Neural cell (in vitro differentiated cells): ENCODE measurements around the gene MYL12B.

Source experiments
- SMC3 ChIP-seq: fragments of 450-650 bp; conservative IDR thresholded peaks from 2 replicates; pipeline ENCODE4 v1.6.1; 2014; ENCODE audit warnings: antibody characterized with exemption, mild to moderate bottlenecking, moderate library complexity; ENCODE audit not compliant: poor library complexity
- TAF1 ChIP-seq: IDR thresholded peaks from 2 replicates; pipeline ENCODE4 v1.6.1; 2012; ENCODE audit warnings: low read depth
- TF ChIP-seq, protein P1 (sequence below): fragments of 450-650 bp; IDR thresholded peaks from 2 replicates; pipeline ENCODE4 v1.5.1; 2014; ENCODE audit warnings: antibody characterized with exemption, mild to moderate bottlenecking, moderate library complexity; ENCODE audit not compliant: poor library complexity, severe bottlenecking

DNA sequence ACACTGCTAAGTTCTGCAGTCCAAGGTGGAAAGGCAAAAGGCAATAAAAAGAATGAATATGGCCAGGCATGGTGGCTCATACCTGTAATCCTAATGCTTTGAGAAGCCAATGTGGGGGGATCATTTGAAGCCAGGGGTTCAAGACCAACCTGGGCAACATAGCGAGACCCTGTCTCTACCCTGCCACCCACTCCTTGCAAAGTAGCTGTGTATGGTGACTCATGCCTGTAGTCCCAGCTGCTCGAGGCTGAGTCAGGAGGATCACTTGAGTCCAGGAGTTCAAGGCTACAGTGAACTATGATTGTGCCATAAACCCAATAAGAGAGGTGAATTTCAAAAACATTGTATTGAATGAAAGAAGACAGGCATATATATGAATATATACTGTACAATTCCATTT is 2.4 kb downstream of the MYL12B start:
- TF ChIP-seq TAF1 (no peak), SMC3 (no peak)
- TF ChIP-seq, protein P1, sequence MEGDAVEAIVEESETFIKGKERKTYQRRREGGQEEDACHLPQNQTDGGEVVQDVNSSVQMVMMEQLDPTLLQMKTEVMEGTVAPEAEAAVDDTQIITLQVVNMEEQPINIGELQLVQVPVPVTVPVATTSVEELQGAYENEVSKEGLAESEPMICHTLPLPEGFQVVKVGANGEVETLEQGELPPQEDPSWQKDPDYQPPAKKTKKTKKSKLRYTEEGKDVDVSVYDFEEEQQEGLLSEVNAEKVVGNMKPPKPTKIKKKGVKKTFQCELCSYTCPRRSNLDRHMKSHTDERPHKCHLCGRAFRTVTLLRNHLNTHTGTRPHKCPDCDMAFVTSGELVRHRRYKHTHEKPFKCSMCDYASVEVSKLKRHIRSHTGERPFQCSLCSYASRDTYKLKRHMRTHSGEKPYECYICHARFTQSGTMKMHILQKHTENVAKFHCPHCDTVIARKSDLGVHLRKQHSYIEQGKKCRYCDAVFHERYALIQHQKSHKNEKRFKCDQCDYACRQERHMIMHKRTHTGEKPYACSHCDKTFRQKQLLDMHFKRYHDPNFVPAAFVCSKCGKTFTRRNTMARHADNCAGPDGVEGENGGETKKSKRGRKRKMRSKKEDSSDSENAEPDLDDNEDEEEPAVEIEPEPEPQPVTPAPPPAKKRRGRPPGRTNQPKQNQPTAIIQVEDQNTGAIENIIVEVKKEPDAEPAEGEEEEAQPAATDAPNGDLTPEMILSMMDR = no peak
